HEK293 (cell line): ENCODE data around the gene STARD8.
"Not testable (repeated sequence)": the region's sequence is repeated elsewhere in the genome, so short reads cannot be mapped to it uniquely, and the experiment has no call there.

Experiments
- CTCF ChIA-PET: fragments of 350-600 bp; formaldehyde crosslinking; extraction: SDS; loops from one replicate; lab custom pipeline; 2021; ENCODE audit warnings: antibody characterized with exemption; lab: Yijun Ruan, JAX
- POLR2A ChIA-PET: fragments of 300-600 bp; formaldehyde crosslinking; extraction: SDS; loops from one replicate; lab custom pipeline; 2020; ENCODE audit warnings: antibody characterized with exemption, inconsistent platforms; lab: Yijun Ruan, JAX
- H3K27ac ChIP-seq: fragments of 200-500 bp; sonication (Bioruptor generic); 2 replicates; pipeline ENCODE4 v1.5.1; 2014; ENCODE audit warnings: low read depth, low read length, control low read depth, inconsistent platforms; ENCODE audit errors: extremely low read depth
- H3K36me3 ChIP-seq, 2 experiments: fragments of 200-500 bp in 1 of 2; sonication (Bioruptor generic) in 1 of 2; 1 replicate in 1 of 2; 2 replicates in 1 of 2; pipeline ENCODE4 v1.5.1; 2014 to 2017; ENCODE audit warnings: inconsistent platforms in 2 of 2, low read length in 2 of 2; ENCODE audit not compliant: control insufficient read depth in 2 of 2, insufficient read depth in 1 of 2
- H3K4me1 ChIP-seq: fragments of 200-500 bp; sonication (Bioruptor generic); 2 replicates; pipeline ENCODE4 v1.5.1; 2014; ENCODE audit warnings: mild to moderate bottlenecking, low read length, inconsistent platforms; ENCODE audit not compliant: control insufficient read depth, insufficient read depth
- H3K4me3 ChIP-seq: 2 replicates; pipeline ENCODE4 v1.5.1; 2011; ENCODE audit warnings: low read depth, mild to moderate bottlenecking, control low read depth, low read length, moderate library complexity
- H3K9me3 ChIP-seq: fragments of 200-500 bp; sonication (Bioruptor generic); 2 replicates; pipeline ENCODE4 v1.5.1; 2014; ENCODE audit warnings: low read depth, low read length, inconsistent platforms; ENCODE audit not compliant: control insufficient read depth, insufficient read depth
- BCL11A ChIP-seq: fragments of 450-650 bp; formaldehyde crosslinking; IDR thresholded peaks from 2 replicates; pipeline ENCODE4 v1.5.1; 2016; ENCODE audit warnings: low read depth, missing biosample characterization, missing genetic modification characterization
- EGR2 ChIP-seq: fragments of 450-650 bp; formaldehyde crosslinking; IDR thresholded peaks from 2 replicates; pipeline ENCODE4 v1.5.1; 2016; ENCODE audit warnings: low read depth, missing biosample characterization, missing genetic modification characterization
- PBX3 ChIP-seq: sonication (generic); formaldehyde crosslinking; IDR thresholded peaks from 2 replicates; pipeline ENCODE4 v1.8.1; 2022; ENCODE audit warnings: mild to moderate bottlenecking, moderate library complexity, missing genetic modification reagents
- ZBTB7A ChIP-seq: fragments of 450-650 bp; formaldehyde crosslinking; IDR thresholded peaks from 2 replicates; pipeline ENCODE4 v1.5.1; 2016; ENCODE audit warnings: low read depth, missing biosample characterization, missing genetic modification characterization
- ZFHX2 ChIP-seq: fragments of 450-650 bp; formaldehyde crosslinking; conservative IDR thresholded peaks from 2 replicates; pipeline ENCODE4 v1.5.1; 2016; ENCODE audit warnings: missing biosample characterization, missing genetic modification characterization
- ZNF146 ChIP-seq: fragments of 450-650 bp; formaldehyde crosslinking; IDR thresholded peaks from 2 replicates; pipeline ENCODE4 v1.5.1; 2016; ENCODE audit warnings: missing biosample characterization, missing genetic modification characterization
- ZNF169 ChIP-seq: fragments of 450-650 bp; formaldehyde crosslinking; IDR thresholded peaks from 2 replicates; pipeline ENCODE4 v1.5.1; 2016; ENCODE audit warnings: missing biosample characterization, missing genetic modification characterization
- ZNF211 ChIP-seq: fragments of 450-650 bp; formaldehyde crosslinking; IDR thresholded peaks from 2 replicates; pipeline ENCODE4 v1.5.1; 2016; ENCODE audit warnings: low read depth, missing biosample characterization, missing genetic modification characterization
- ZNF23 ChIP-seq: fragments of 450-650 bp; formaldehyde crosslinking; IDR thresholded peaks from 2 replicates; pipeline ENCODE4 v1.5.1; 2016; ENCODE audit warnings: missing biosample characterization, missing genetic modification characterization, borderline replicate concordance
- ZNF280D ChIP-seq: fragments of 450-650 bp; formaldehyde crosslinking; IDR thresholded peaks from 2 replicates; pipeline ENCODE4 v1.5.1; 2016; ENCODE audit warnings: missing biosample characterization, missing genetic modification characterization
- ZNF580 ChIP-seq: fragments of 450-650 bp; formaldehyde crosslinking; IDR thresholded peaks from 2 replicates; pipeline ENCODE4 v1.5.1; 2016; ENCODE audit warnings: missing biosample characterization, missing genetic modification characterization
- ZNF624 ChIP-seq: fragments of 450-650 bp; formaldehyde crosslinking; IDR thresholded peaks from 2 replicates; pipeline ENCODE4 v1.5.1; 2017; ENCODE audit warnings: missing biosample characterization, missing genetic modification characterization
- ZNF707 ChIP-seq: fragments of 450-650 bp; formaldehyde crosslinking; IDR thresholded peaks from 2 replicates; pipeline ENCODE4 v1.5.1; 2016; ENCODE audit warnings: missing biosample characterization, missing genetic modification characterization
- TF ChIP-seq, protein P1 (sequence below): fragments of 450-650 bp; formaldehyde crosslinking; IDR thresholded peaks from 2 replicates; pipeline ENCODE4 v1.5.1; 2016; ENCODE audit warnings: missing biosample characterization, missing genetic modification characterization, borderline replicate concordance

The STARD8 gene

GRCh38 chrX:68735266-68735665 lies 87.8 kb downstream of the STARD8 start (continued):
- TF ChIP-seq ZBTB7A, result no peak
- no peak for TF ChIP-seq ZNF580
- TF ChIP-seq, protein P1, sequence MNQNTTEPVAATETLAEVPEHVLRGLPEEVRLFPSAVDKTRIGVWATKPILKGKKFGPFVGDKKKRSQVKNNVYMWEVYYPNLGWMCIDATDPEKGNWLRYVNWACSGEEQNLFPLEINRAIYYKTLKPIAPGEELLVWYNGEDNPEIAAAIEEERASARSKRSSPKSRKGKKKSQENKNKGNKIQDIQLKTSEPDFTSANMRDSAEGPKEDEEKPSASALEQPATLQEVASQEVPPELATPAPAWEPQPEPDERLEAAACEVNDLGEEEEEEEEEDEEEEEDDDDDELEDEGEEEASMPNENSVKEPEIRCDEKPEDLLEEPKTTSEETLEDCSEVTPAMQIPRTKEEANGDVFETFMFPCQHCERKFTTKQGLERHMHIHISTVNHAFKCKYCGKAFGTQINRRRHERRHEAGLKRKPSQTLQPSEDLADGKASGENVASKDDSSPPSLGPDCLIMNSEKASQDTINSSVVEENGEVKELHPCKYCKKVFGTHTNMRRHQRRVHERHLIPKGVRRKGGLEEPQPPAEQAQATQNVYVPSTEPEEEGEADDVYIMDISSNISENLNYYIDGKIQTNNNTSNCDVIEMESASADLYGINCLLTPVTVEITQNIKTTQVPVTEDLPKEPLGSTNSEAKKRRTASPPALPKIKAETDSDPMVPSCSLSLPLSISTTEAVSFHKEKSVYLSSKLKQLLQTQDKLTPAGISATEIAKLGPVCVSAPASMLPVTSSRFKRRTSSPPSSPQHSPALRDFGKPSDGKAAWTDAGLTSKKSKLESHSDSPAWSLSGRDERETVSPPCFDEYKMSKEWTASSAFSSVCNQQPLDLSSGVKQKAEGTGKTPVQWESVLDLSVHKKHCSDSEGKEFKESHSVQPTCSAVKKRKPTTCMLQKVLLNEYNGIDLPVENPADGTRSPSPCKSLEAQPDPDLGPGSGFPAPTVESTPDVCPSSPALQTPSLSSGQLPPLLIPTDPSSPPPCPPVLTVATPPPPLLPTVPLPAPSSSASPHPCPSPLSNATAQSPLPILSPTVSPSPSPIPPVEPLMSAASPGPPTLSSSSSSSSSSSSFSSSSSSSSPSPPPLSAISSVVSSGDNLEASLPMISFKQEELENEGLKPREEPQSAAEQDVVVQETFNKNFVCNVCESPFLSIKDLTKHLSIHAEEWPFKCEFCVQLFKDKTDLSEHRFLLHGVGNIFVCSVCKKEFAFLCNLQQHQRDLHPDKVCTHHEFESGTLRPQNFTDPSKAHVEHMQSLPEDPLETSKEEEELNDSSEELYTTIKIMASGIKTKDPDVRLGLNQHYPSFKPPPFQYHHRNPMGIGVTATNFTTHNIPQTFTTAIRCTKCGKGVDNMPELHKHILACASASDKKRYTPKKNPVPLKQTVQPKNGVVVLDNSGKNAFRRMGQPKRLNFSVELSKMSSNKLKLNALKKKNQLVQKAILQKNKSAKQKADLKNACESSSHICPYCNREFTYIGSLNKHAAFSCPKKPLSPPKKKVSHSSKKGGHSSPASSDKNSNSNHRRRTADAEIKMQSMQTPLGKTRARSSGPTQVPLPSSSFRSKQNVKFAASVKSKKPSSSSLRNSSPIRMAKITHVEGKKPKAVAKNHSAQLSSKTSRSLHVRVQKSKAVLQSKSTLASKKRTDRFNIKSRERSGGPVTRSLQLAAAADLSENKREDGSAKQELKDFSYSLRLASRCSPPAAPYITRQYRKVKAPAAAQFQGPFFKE (tag by site-specific recombination), result no peak
- TF ChIP-seq ZNF23 (tag by site-specific recombination), result no peak
- TF ChIP-seq ZNF624 (tag by site-specific recombination), result no peak
- no peak for TF ChIP-seq ZNF211 (tag by site-specific recombination)
- no peak for TF ChIP-seq ZNF707 (tag by site-specific recombination)
- no peak for TF ChIP-seq ZNF169 (tag by site-specific recombination)
- no peak for TF ChIP-seq BCL11A

DNA sequence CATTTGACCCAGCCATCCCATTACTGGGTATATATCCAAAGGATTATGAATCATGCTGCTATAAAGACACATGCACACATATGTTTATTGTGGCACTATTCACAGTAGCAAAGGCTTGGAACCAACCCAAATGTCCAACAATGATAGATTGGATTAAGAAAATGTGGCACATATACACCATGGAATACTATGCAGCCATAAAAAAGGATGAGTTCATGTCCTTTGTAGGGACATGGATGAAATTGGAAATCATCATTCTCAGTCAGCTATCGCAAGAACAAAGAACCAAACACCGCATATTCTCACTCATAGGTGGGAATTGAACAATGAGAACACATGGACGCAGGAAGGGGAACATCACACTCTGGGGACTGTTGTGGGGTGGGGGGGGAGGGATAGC lies 94.4 kb downstream of the STARD8 start:
- TF ChIP-seq ZNF580, result 0 out of 2 replicates have a peak, but pooled peaks have one; percentile 38
- TF ChIP-seq ZNF146, result peak; percentile 95
- TF ChIP-seq ZNF280D (tag by site-specific recombination), result 0 out of 2 replicates have a peak, but pooled peaks have one; percentile 42
- CTCF ChIA-PET, POLR2A ChIA-PET: not testable (repeated sequence)

DNA sequence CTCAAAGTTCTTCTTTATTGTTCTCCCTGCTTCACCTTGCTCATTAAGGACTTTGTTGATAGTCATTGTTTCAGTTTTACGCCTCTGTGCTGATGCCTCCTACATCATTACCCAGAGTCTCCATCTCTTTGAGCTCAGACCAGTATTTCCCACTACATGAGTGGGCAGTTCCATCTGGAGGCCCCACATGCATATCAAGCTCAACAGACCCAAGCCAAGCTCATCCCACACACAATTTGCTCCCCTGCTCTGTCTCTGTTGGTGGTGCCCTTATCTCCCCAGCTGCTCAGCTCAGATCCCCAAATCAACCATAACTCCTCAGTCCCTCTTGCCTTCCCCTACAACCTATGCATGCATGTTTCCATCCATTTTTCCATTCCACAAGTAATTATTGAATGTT lies 96.3 kb downstream of the STARD8 start:
- H3K27ac ChIP-seq, result no peak overlapping the region
- H3K4me3 ChIP-seq, result no peak overlapping the region
- H3K4me1 ChIP-seq, result no peaks in the 10 kb centered on the region
- ChIA-PET CTCF (interaction anchor here (0.7 to 1.7 kb wide), 4 partner anchors 10 to 64 kb away, joined by 3 to 8 read pairs (median 6); no protein-coding TSS in a partner anchor), POLR2A (no interaction called here)
- H3K9me3 ChIP-seq, result no peaks in the 10 kb centered on the region; the same call in none of the 2 replicates
- no peaks in the 10 kb centered on the region for H3K36me3 ChIP-seq
- TF ChIP-seq PBX3 (CRISPR knock-in tag) (no peak), ZFHX2 (tag by site-specific recombination) (peak; percentile 52), EGR2 (tag by site-specific recombination) (peak; percentile 81)

More for the DNA sequence above, 94.4 kb downstream of the STARD8 start:
- not testable (repeated sequence) for H3K27ac ChIP-seq, H3K36me3 ChIP-seq, H3K9me3 ChIP-seq, H3K4me1 ChIP-seq, H3K4me3 ChIP-seq
